Thoracic aorta (tissue), 2 donors: ENCODE measurements around the gene SPRED1. TPM values are rescaled to one million over a fixed set of nuclear protein-coding genes. Genes with fewer than 3 reads are reported as not detected.

ENCODE experiments used
- ATAC-seq: fragments of 150-250 bp; one replicate; pipeline ENCODE4 v1.8.0; 2017; ENCODE audit warnings: low read depth; ENCODE audit not compliant: insufficient number of reproducible peaks, low FRiP score
- DNase-seq: peaks from one replicate; pipeline ENCODE4 v3.0.0-alpha.2; 2020; ENCODE audit warnings: low spot score
- H3K27ac ChIP-seq, 2 donors: fragments of 200-600 bp; sonication (generic); 1 replicate in 1 of 2; 2 replicates in 1 of 2; pipeline ENCODE4 v1.5.1; 2016; ENCODE audit warnings: mild to moderate bottlenecking in 2 of 2, moderate library complexity in 2 of 2
- H3K27me3 ChIP-seq: fragments of 200-600 bp; sonication (generic); replicated peaks from 2 replicates; pipeline ENCODE4 v1.6.0; 2016; ENCODE audit warnings: mild to moderate bottlenecking; ENCODE audit not compliant: insufficient read depth
- H3K36me3 ChIP-seq: fragments of 200-600 bp; sonication (generic); one replicate; pipeline ENCODE4 v1.5.1; 2016
- H3K4me1 ChIP-seq, 2 donors: fragments of 200-600 bp; sonication (generic); 1 replicate in 1 of 2; 2 replicates in 1 of 2; pipeline versions ENCODE4 v1.5.1 to v1.6.0; 2016; ENCODE audit warnings: low read depth in 2 of 2, mild to moderate bottlenecking in 1 of 2; ENCODE audit not compliant: control insufficient read depth in 1 of 2
- H3K4me3 ChIP-seq: fragments of 200-600 bp; sonication (generic); 2 replicates; pipeline ENCODE4 v1.5.1; 2016; ENCODE audit warnings: mild to moderate bottlenecking
- H3K9me3 ChIP-seq: fragments of 200-600 bp; sonication (generic); 2 replicates; pipeline ENCODE4 v1.5.1; 2016
- total RNA-seq, 2 donors: library from RNA; depleted of rRNA; stranded (reverse); fragments of >200 nt; gene quantifications; one replicate each; pipeline versions ENCODE4 v1.1.0 to v1.2.3, GENCODE V29; 2016
- TF ChIP-seq, protein P1 (sequence below): fragments of 200-600 bp; sonication (generic); IDR thresholded peaks from one replicate; pipeline ENCODE4 v1.5.1; 2019; ENCODE audit warnings: antibody characterized with exemption

SPRED1 gene
- total RNA-seq, 2 donors from 2014 or later: 24.6 to 49.5 TPM

DNA sequence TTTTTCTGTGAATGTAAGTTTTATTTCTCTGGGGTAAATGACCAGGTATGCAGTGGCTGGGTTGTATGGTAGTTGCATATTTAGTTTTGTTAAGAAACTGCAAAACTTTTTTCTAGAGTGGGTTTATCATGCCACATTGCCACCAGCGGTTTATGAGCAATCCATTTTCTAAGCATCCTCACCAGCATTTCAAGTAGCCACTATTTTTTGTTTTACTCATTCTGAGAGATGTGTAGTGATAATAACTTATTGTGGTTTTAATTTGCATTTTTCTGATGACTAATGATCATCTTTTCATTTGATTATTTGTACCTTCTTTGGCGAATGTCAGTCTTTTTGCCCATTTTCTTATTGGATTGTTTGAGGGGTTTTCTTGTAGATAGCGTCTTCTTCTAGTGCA, 56.2 kb downstream of the SPRED1 start:
- Histone ChIP-seq H3K4me3 (no peak overlapping the region), H3K4me1 (no peaks in the 10 kb centered on the region), H3K9me3 (no peaks in the 10 kb centered on the region), H3K27me3 (no peaks in the 10 kb centered on the region), H3K36me3 (no peaks in the 10 kb centered on the region), H3K27ac (no peak overlapping the region)
- no peak for ATAC-seq
- DNase-seq: no peak
- TF ChIP-seq, protein P1, sequence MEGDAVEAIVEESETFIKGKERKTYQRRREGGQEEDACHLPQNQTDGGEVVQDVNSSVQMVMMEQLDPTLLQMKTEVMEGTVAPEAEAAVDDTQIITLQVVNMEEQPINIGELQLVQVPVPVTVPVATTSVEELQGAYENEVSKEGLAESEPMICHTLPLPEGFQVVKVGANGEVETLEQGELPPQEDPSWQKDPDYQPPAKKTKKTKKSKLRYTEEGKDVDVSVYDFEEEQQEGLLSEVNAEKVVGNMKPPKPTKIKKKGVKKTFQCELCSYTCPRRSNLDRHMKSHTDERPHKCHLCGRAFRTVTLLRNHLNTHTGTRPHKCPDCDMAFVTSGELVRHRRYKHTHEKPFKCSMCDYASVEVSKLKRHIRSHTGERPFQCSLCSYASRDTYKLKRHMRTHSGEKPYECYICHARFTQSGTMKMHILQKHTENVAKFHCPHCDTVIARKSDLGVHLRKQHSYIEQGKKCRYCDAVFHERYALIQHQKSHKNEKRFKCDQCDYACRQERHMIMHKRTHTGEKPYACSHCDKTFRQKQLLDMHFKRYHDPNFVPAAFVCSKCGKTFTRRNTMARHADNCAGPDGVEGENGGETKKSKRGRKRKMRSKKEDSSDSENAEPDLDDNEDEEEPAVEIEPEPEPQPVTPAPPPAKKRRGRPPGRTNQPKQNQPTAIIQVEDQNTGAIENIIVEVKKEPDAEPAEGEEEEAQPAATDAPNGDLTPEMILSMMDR: no peak

DNA sequence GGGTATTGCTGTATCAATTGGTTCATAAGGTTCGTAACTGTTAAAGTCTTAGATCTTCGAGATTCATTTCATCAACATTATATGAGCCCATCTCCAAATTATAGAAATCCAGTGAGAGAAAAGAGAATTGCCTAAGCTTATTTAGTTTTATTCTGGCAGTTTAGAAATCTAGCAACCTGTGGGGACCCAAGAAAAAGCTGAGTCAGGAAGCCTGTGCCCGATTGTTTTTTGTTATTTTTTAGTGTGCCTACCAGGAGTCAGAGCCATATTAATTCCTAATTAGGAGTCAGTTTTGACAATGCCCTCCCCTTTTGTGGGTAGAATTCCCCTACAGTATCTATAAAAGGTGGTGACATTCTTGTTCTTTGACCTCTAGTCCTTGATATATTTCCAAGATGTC, 59.6 kb downstream of the SPRED1 start:
- TF ChIP-seq, protein P1: no peak
- Histone ChIP-seq H3K4me1 (peaks cover 19 to 21% of the 10 kb centered on the region in 2 donors), H3K27me3 (no peaks in the 10 kb centered on the region), H3K27ac (no peak overlapping the region), H3K36me3 (no peaks in the 10 kb centered on the region), H3K9me3 (no peaks in the 10 kb centered on the region), H3K4me3 (no peak overlapping the region)
- DNase-seq (no peak), ATAC-seq (no peak)

DNA sequence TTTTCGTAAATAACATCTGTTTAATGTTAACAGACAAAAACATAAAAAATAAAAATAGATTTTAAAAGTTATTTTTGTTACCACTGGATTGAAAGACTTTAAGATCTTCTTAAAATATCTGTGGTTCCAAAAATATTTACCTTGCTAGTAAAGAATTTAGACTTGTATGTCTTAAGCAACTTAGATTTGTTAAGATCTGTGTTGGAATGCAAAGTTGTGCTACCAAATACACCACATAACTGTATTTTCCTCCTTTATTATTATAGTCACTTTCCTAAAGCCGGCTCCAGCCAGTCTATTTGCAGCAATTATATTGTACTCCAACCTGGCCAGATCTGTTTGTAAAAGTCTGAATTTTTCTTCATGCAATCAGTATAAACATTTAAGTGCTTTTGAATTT, 63.7 kb downstream of the SPRED1 start:
- TF ChIP-seq, protein P1: no peak
- no peak for ATAC-seq

DNA sequence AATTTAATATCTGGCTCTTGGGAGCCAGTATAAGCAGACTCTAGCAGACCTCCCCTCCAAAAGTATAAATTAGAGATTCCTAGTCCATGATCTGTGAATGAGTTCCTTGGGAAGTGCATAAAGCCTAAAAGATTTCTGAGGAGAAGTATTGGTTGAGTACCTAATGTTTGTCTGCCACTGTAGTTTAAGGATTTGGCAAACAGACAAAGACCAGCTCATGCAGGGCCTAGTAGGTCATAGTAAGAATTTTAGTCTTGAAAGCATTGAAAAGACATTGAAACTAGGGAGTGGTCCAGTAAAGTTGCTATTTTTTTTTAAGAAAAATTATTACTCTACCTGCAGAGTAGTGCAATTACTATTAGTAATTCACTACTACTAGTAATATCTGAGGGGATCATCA, 67.5 kb downstream of the SPRED1 start:
- H3K36me3 ChIP-seq: no peaks in the 10 kb centered on the region
- DNase-seq (no peak), ATAC-seq (no peak)

More for the DNA sequence above, 63.7 kb downstream of the SPRED1 start:
- no peaks in the 10 kb centered on the region for H3K36me3 ChIP-seq
- peaks cover 21 to 31% of the 10 kb centered on the region in 2 donors for H3K4me1 ChIP-seq
- no peaks in the 10 kb centered on the region for H3K27me3 ChIP-seq
- DNase-seq: no peak
- H3K27ac ChIP-seq: no peak overlapping the region
- no peaks in the 10 kb centered on the region for H3K9me3 ChIP-seq
- no peak overlapping the region for H3K4me3 ChIP-seq

DNA sequence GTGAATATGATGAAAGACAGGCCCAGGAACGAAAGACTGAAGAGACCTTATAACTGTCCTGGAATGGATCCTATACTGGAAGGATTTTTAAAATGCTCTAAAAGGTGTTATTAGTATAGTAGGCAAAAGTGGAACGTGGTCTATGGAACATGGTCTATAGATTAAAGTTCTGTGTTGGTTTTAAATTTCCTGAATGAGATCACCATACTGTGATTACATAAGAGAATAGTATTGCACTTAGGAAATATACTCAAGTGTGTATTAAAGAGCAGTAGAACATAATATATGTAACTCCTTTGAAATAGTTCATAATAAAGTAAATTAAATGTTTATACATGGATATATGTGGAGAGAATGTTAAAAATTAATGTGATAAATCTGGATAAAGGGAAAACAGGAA, 68.2 kb downstream of the SPRED1 start:
- peaks cover 27 to 33% of the 10 kb centered on the region in 2 donors for H3K4me1 ChIP-seq
- TF ChIP-seq, protein P1: no peak
- no peak overlapping the region for H3K27ac ChIP-seq
- no peak for ATAC-seq
- no peaks in the 10 kb centered on the region for H3K36me3 ChIP-seq
- H3K4me3 ChIP-seq: no peak overlapping the region
- H3K9me3 ChIP-seq: no peaks in the 10 kb centered on the region
- DNase-seq: no peak
- H3K27me3 ChIP-seq: no peaks in the 10 kb centered on the region

More for the DNA sequence above, 67.5 kb downstream of the SPRED1 start:
- Histone ChIP-seq H3K27me3 (no peaks in the 10 kb centered on the region), H3K27ac (no peak overlapping the region), H3K4me3 (no peak overlapping the region), H3K9me3 (no peaks in the 10 kb centered on the region), H3K4me1 (peaks cover 26 to 35% of the 10 kb centered on the region in 2 donors)
- TF ChIP-seq, protein P1: no peak
